Trophoblast cell (in vitro differentiated cells and primary cell): ENCODE measurements around the gene RFX2.

Source experiments
- DNase-seq, 2 donors: peaks; one replicate each; pipeline ENCODE4 v3.0.0-alpha.2; 2016
- H2AFZ ChIP-seq: 2 replicates; pipeline ENCODE4 v1.6.1; 2013; ENCODE audit warnings: low read length, moderate library complexity, mild to moderate bottlenecking; ENCODE audit not compliant: insufficient read depth, poor library complexity
- H2AK5ac ChIP-seq: 2 replicates; pipeline ENCODE4 v1.6.1; 2013; ENCODE audit warnings: mild to moderate bottlenecking, low read length
- H2BK120ac ChIP-seq: 2 replicates; pipeline ENCODE4 v1.6.1; 2013; ENCODE audit warnings: low read length, mild to moderate bottlenecking, moderate library complexity; ENCODE audit not compliant: insufficient read depth, poor library complexity
- H2BK12ac ChIP-seq: 2 replicates; pipeline ENCODE4 v1.6.1; 2013; ENCODE audit warnings: mild to moderate bottlenecking, low read length, moderate library complexity
- H2BK5ac ChIP-seq: 2 replicates; pipeline ENCODE4 v1.6.1; 2013; ENCODE audit warnings: low read length, low read depth, moderate library complexity, mild to moderate bottlenecking; ENCODE audit not compliant: poor library complexity
- H3K14ac ChIP-seq: 2 replicates; pipeline ENCODE4 v1.6.1; 2013; ENCODE audit warnings: mild to moderate bottlenecking, low read length
- H3K18ac ChIP-seq: 2 replicates; pipeline ENCODE4 v1.6.1; 2013; ENCODE audit warnings: mild to moderate bottlenecking, low read length
- H3K23ac ChIP-seq: 2 replicates; pipeline ENCODE4 v1.6.1; 2013; ENCODE audit warnings: low read length
- H3K27ac ChIP-seq: 2 replicates; pipeline ENCODE4 v1.5.1; 2013; ENCODE audit warnings: low read depth, mild to moderate bottlenecking, inconsistent platforms, low read length, moderate library complexity
- H3K27me3 ChIP-seq: 2 replicates; pipeline ENCODE4 v1.6.1; 2013; ENCODE audit warnings: inconsistent platforms, mild to moderate bottlenecking, low read length, moderate library complexity; ENCODE audit not compliant: insufficient read depth
- H3K36me3 ChIP-seq, 2 experiments: 1 replicate in 1 of 2; 2 replicates in 1 of 2; pipeline ENCODE4 v1.6.1; 2013; ENCODE audit warnings: low read length in 2 of 2, mild to moderate bottlenecking in 2 of 2, moderate library complexity in 1 of 2; ENCODE audit not compliant: insufficient read depth in 2 of 2, control insufficient read depth in 1 of 2
- H3K4ac ChIP-seq: 2 replicates; pipeline ENCODE4 v1.6.1; 2013; ENCODE audit warnings: low read depth, mild to moderate bottlenecking, low read length, moderate library complexity
- H3K4me1 ChIP-seq, 2 experiments: 1 replicate in 1 of 2; 2 replicates in 1 of 2; pipeline ENCODE4 v1.6.1; 2013; ENCODE audit warnings: low read length in 2 of 2, mild to moderate bottlenecking in 2 of 2, moderate library complexity in 1 of 2; ENCODE audit not compliant: insufficient read depth in 2 of 2, control insufficient read depth in 1 of 2
- H3K4me2 ChIP-seq: 2 replicates; pipeline ENCODE4 v1.6.1; 2013; ENCODE audit warnings: inconsistent platforms, mild to moderate bottlenecking, low read length, moderate library complexity
- H3K4me3 ChIP-seq: 2 replicates; pipeline ENCODE4 v1.5.1; 2013; ENCODE audit warnings: mild to moderate bottlenecking, low read depth, low read length, inconsistent platforms
- H3K79me1 ChIP-seq: one replicate; pipeline ENCODE4 v1.6.1; 2013; ENCODE audit warnings: low read length
- H3K79me2 ChIP-seq: 2 replicates; pipeline ENCODE4 v1.6.1; 2013; ENCODE audit warnings: low read length, mild to moderate bottlenecking; ENCODE audit not compliant: control insufficient read depth, insufficient read depth, poor library complexity
- H3K9ac ChIP-seq: 2 replicates; pipeline ENCODE4 v1.6.1; 2013; ENCODE audit warnings: mild to moderate bottlenecking, low read length
- H3K9me3 ChIP-seq: 2 replicates; pipeline ENCODE4 v1.6.1; 2013; ENCODE audit warnings: low read depth, mild to moderate bottlenecking, control low read depth, inconsistent platforms, low read length; ENCODE audit not compliant: insufficient read depth
- H4K12ac ChIP-seq: 2 replicates; pipeline ENCODE4 v1.6.1; 2013; ENCODE audit warnings: low read depth, mild to moderate bottlenecking, low read length, moderate library complexity
- H4K8ac ChIP-seq: 2 replicates; pipeline ENCODE4 v1.6.1; 2013; ENCODE audit warnings: low read depth, mild to moderate bottlenecking, low read length, moderate library complexity
- H4K91ac ChIP-seq: one replicate; pipeline ENCODE4 v1.6.1; 2013; ENCODE audit warnings: low read depth, mild to moderate bottlenecking, low read length, moderate library complexity
- WGBS: extraction: QIAGEN DNeasy Blood & Tissue Kit; methylation state at CpG from one replicate; pipeline ENCODE4 v1.1.7; 2013; ENCODE audit warnings: missing lambda C conversion rate; ENCODE audit not compliant: insufficient read length, insufficient coverage; ENCODE audit errors: extremely low coverage; 5-methylcytosine and 5-hydroxymethylcytosine counted together

The RFX2 gene

GRCh38 chr19:6076675-6077463 lies 33.4 kb downstream of the RFX2 start:
- H3K27me3 ChIP-seq: no peaks in the 10 kb centered on the region
- WGBS: no CpG with 5 or more reads among the region's 13 CpGs
- H3K4me2 ChIP-seq: no peak overlapping the region
- no peak overlapping the region for H4K91ac ChIP-seq
- no peak overlapping the region for H3K4me3 ChIP-seq
- no peak overlapping the region for H4K12ac ChIP-seq
- no peak overlapping the region for H2AFZ ChIP-seq
- no peak overlapping the region for H3K4ac ChIP-seq
- H3K23ac ChIP-seq: no peak overlapping the region
- no peaks in the 10 kb centered on the region for H3K4me1 ChIP-seq
- no peak overlapping the region for H3K9ac ChIP-seq
- H4K8ac ChIP-seq: no peak overlapping the region
- no peak overlapping the region for H3K18ac ChIP-seq
- DNase-seq: peak; percentile 49 to 95
- H3K79me2 ChIP-seq: no peaks in the 10 kb centered on the region
- H3K14ac ChIP-seq: no peak overlapping the region
- H3K79me1 ChIP-seq: no peaks in the 10 kb centered on the region
- no peaks in the 10 kb centered on the region for H3K36me3 ChIP-seq
- H2AK5ac ChIP-seq: no peak overlapping the region
- H3K9me3 ChIP-seq: peaks cover 3% of the 10 kb centered on the region
- H2BK5ac ChIP-seq: no peak overlapping the region
- no peak overlapping the region for H2BK120ac ChIP-seq
- no peak overlapping the region for H2BK12ac ChIP-seq
- H3K27ac ChIP-seq: no peak overlapping the region

GRCh38 chr19:6076291-6076665 lies 34.0 kb downstream of the RFX2 start:
- Histone ChIP-seq H3K4ac (no peak overlapping the region), H4K91ac (no peak overlapping the region), H3K9me3 (peaks cover 3% of the 10 kb centered on the region), H4K8ac (no peak overlapping the region), H3K4me1 (no peaks in the 10 kb centered on the region), H3K4me2 (no peak overlapping the region), H2BK12ac (no peak overlapping the region), H3K23ac (no peak overlapping the region), H2AK5ac (no peak overlapping the region), H3K4me3 (no peak overlapping the region), H2BK5ac (no peak overlapping the region), H3K27ac (no peak overlapping the region), H3K9ac (no peak overlapping the region), H4K12ac (no peak overlapping the region), H3K27me3 (no peaks in the 10 kb centered on the region), H2AFZ (no peak overlapping the region), H3K18ac (no peak overlapping the region), H3K14ac (no peak overlapping the region), H2BK120ac (no peak overlapping the region), H3K79me1 (no peaks in the 10 kb centered on the region), H3K36me3 (no peaks in the 10 kb centered on the region), H3K79me2 (no peaks in the 10 kb centered on the region)
- no peak for DNase-seq
- no CpG with 5 or more reads among the region's 7 CpGs for WGBS

DNA sequence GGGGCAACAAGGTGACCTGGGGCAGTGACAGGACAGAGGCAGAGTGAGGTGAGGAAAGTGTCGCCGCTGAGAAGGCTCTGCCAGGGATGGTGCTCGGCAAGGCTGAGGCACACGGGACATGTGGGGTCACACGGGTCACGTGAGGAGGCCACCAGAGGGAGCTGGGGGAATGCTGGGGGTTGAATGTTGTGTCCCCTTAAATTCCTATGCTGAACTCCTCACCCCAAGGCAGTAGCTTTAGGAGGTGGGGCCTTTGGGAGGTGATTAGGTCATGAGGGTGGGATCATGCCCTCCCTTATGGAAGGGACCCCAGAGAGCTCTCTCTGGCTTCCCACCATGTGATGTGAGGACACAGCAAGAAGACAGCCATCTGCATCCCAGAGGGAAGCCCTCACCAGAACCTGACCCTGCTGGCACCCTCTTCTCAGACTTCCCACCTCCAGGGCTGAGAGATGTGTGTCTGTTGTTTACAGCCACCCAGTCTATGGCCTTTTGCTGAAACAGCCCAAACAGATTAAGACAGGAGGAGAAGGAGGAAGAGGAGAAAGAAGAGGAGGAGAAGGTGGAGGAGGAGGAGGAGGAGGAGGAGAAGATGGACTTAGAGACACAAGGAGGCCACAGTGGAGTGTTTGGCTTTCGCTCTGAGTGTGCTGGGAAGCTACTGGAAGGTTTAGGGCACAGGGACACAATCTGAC lies 35.4 kb downstream of the RFX2 start:
- Histone ChIP-seq H3K36me3 (no peaks in the 10 kb centered on the region), H3K27me3 (no peaks in the 10 kb centered on the region), H2BK5ac (no peak overlapping the region), H3K4me1 (no peaks in the 10 kb centered on the region), H3K79me2 (no peaks in the 10 kb centered on the region), H3K4me2 (no peak overlapping the region), H3K23ac (no peak overlapping the region), H2AFZ (no peak overlapping the region), H2BK120ac (no peak overlapping the region), H2AK5ac (no peak overlapping the region), H4K12ac (no peak overlapping the region), H3K27ac (no peak overlapping the region), H4K8ac (no peak overlapping the region), H4K91ac (no peak overlapping the region), H3K14ac (no peak overlapping the region), H3K9me3 (peaks cover 5% of the 10 kb centered on the region), H3K79me1 (no peaks in the 10 kb centered on the region), H3K4me3 (no peak overlapping the region), H3K9ac (no peak overlapping the region), H3K18ac (no peak overlapping the region), H2BK12ac (no peak overlapping the region), H3K4ac (no peak overlapping the region)
- no CpG with 5 or more reads among the region's 7 CpGs for WGBS
- peak in 1 of 2 donors; percentile 21 for DNase-seq

DNA sequence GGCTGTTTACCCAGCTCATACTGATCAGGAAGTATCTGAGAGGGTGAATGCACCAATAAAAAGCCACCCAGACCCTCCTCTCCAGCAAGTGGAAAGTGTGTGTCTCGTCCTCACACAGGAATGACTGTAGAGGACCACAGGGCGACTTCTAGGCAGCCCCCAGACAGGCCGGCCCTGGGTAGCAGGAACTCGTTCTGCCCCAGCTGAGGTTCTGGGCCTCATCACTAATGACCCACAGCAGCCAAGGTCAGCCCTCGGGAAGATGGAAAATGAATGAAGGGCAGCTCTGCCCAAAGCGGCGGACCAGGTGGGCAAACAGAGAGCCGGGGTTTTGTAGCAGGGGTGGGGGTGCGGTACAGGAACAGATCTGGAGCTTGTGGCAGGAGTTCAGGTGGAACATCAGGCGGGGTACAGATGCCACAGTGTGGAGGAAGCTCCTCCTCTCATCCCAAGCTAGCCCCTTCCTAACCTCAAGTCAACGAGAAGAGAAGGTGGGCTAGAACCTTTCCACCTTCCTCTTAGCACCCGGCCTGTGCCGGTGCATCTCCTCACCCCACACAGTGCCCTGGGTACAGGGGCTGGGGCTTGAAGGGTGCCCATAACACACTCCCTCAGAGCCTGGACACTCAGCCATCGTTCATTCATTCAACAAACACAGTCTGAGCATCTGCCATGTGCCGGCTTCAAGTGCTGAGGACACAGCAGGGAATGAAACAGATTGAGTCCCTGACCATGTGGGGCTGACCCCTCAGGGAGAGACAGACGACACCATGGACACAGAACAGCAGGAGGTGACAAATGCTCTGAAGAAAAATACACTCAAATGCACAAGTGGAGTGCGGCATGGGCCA lies 36.2 kb downstream of the RFX2 start:
- no peak overlapping the region for H3K4ac ChIP-seq
- no peak overlapping the region for H3K23ac ChIP-seq
- H3K14ac ChIP-seq: no peak overlapping the region
- H3K18ac ChIP-seq: no peak overlapping the region
- H3K79me1 ChIP-seq: no peaks in the 10 kb centered on the region
- no peak overlapping the region for H4K8ac ChIP-seq
- H2BK120ac ChIP-seq: no peak overlapping the region
- no peaks in the 10 kb centered on the region for H3K27me3 ChIP-seq
- H3K36me3 ChIP-seq: no peaks in the 10 kb centered on the region
- no CpG with 5 or more reads among the region's 17 CpGs for WGBS
- no peak overlapping the region for H2AK5ac ChIP-seq
- no peak for DNase-seq
- H3K4me3 ChIP-seq: no peak overlapping the region
- H3K4me1 ChIP-seq: no peaks in the 10 kb centered on the region
- H2AFZ ChIP-seq: no peak overlapping the region
- H3K9ac ChIP-seq: no peak overlapping the region
- no peak overlapping the region for H2BK5ac ChIP-seq
- no peak overlapping the region for H2BK12ac ChIP-seq
- H3K79me2 ChIP-seq: no peaks in the 10 kb centered on the region
- H4K91ac ChIP-seq: no peak overlapping the region
- H3K4me2 ChIP-seq: no peak overlapping the region
- peaks cover 5% of the 10 kb centered on the region for H3K9me3 ChIP-seq
- no peak overlapping the region for H3K27ac ChIP-seq
- H4K12ac ChIP-seq: no peak overlapping the region
